WTC11 (cell line): Measurements from ENCODE around the gene BMPR1B.

Source experiments
- CBFB ChIP-seq: sonication (generic); formaldehyde crosslinking; IDR thresholded peaks from 2 replicates; pipeline ENCODE4 v1.8.1; 2022; ENCODE audit warnings: mild to moderate bottlenecking, low read depth, missing genetic modification reagents
- CREB1 ChIP-seq: sonication (generic); formaldehyde crosslinking; IDR thresholded peaks from 2 replicates; pipeline ENCODE4 v1.8.0; 2023; ENCODE audit warnings: mild to moderate bottlenecking, missing genetic modification reagents
- CTCF ChIP-seq: fragments of 200-600 bp; IDR thresholded peaks from 2 replicates; pipeline ENCODE4 v1.8.0; 2022; ENCODE audit warnings: antibody characterized with exemption
- ESRRA ChIP-seq: sonication (generic); formaldehyde crosslinking; IDR thresholded peaks from 2 replicates; pipeline ENCODE4 v1.8.1; 2022; ENCODE audit warnings: mild to moderate bottlenecking, missing genetic modification reagents, borderline replicate concordance
- OVOL2 ChIP-seq: fragments of 250-450 bp; sonication (Bioruptor Pico); IDR thresholded peaks from 2 replicates; pipeline ENCODE4 v1.9.0; 2021; ENCODE audit warnings: mild to moderate bottlenecking, borderline replicate concordance
- TEAD4 ChIP-seq: sonication (generic); formaldehyde crosslinking; IDR thresholded peaks from 2 replicates; pipeline ENCODE4 v1.8.0; 2022; ENCODE audit warnings: mild to moderate bottlenecking, missing genetic modification reagents
- TF ChIP-seq, protein P1 (sequence below): sonication (generic); formaldehyde crosslinking; IDR thresholded peaks from 2 replicates; pipeline ENCODE4 v1.8.0; 2023; ENCODE audit warnings: mild to moderate bottlenecking, missing genetic modification reagents
- TF ChIP-seq, protein P2 (sequence below): sonication (generic); formaldehyde crosslinking; IDR thresholded peaks from 2 replicates; pipeline ENCODE4 v1.8.0; 2022; ENCODE audit warnings: missing genetic modification reagents
- TF ChIP-seq, protein P3 (sequence below): sonication (generic); formaldehyde crosslinking; conservative IDR thresholded peaks from 2 replicates; pipeline ENCODE4 v1.8.1; 2023; ENCODE audit warnings: mild to moderate bottlenecking, low read depth, missing genetic modification reagents, moderate library complexity

DNA sequence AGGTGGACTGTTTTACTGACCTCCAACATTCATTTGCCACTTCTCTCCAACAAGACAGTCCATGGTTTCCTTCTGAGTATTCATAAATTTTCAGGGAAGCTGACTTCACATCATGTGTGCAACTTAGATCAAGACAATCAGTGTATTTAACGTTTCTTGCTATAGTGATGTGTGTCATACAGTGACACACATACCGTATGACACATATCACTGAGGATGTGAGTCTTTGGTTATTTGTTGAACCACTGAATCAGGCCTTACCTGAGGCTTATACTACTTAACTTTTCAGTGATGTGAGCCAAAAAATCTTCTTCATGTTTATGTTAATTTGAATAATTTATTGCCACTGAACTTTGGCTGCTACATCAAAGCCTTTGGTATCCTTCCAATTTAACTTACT, 166.8 kb downstream of the BMPR1B start:
- TF ChIP-seq ESRRA (CRISPR knock-in tag) (no peak), CTCF (no peak), CREB1 (no peak), OVOL2 (CRISPR knock-in tag) (no peak), CBFB (CRISPR knock-in tag) (no peak), TEAD4 (CRISPR knock-in tag) (no peak)
- TF ChIP-seq, protein P1, sequence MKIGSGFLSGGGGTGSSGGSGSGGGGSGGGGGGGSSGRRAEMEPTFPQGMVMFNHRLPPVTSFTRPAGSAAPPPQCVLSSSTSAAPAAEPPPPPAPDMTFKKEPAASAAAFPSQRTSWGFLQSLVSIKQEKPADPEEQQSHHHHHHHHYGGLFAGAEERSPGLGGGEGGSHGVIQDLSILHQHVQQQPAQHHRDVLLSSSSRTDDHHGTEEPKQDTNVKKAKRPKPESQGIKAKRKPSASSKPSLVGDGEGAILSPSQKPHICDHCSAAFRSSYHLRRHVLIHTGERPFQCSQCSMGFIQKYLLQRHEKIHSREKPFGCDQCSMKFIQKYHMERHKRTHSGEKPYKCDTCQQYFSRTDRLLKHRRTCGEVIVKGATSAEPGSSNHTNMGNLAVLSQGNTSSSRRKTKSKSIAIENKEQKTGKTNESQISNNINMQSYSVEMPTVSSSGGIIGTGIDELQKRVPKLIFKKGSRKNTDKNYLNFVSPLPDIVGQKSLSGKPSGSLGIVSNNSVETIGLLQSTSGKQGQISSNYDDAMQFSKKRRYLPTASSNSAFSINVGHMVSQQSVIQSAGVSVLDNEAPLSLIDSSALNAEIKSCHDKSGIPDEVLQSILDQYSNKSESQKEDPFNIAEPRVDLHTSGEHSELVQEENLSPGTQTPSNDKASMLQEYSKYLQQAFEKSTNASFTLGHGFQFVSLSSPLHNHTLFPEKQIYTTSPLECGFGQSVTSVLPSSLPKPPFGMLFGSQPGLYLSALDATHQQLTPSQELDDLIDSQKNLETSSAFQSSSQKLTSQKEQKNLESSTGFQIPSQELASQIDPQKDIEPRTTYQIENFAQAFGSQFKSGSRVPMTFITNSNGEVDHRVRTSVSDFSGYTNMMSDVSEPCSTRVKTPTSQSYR (CRISPR knock-in tag) = no peak
- TF ChIP-seq, protein P2, sequence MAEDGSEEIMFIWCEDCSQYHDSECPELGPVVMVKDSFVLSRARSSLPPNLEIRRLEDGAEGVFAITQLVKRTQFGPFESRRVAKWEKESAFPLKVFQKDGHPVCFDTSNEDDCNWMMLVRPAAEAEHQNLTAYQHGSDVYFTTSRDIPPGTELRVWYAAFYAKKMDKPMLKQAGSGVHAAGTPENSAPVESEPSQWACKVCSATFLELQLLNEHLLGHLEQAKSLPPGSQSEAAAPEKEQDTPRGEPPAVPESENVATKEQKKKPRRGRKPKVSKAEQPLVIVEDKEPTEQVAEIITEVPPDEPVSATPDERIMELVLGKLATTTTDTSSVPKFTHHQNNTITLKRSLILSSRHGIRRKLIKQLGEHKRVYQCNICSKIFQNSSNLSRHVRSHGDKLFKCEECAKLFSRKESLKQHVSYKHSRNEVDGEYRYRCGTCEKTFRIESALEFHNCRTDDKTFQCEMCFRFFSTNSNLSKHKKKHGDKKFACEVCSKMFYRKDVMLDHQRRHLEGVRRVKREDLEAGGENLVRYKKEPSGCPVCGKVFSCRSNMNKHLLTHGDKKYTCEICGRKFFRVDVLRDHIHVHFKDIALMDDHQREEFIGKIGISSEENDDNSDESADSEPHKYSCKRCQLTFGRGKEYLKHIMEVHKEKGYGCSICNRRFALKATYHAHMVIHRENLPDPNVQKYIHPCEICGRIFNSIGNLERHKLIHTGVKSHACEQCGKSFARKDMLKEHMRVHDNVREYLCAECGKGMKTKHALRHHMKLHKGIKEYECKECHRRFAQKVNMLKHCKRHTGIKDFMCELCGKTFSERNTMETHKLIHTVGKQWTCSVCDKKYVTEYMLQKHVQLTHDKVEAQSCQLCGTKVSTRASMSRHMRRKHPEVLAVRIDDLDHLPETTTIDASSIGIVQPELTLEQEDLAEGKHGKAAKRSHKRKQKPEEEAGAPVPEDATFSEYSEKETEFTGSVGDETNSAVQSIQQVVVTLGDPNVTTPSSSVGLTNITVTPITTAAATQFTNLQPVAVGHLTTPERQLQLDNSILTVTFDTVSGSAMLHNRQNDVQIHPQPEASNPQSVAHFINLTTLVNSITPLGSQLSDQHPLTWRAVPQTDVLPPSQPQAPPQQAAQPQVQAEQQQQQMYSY (CRISPR knock-in tag) = no peak
- TF ChIP-seq, protein P3, sequence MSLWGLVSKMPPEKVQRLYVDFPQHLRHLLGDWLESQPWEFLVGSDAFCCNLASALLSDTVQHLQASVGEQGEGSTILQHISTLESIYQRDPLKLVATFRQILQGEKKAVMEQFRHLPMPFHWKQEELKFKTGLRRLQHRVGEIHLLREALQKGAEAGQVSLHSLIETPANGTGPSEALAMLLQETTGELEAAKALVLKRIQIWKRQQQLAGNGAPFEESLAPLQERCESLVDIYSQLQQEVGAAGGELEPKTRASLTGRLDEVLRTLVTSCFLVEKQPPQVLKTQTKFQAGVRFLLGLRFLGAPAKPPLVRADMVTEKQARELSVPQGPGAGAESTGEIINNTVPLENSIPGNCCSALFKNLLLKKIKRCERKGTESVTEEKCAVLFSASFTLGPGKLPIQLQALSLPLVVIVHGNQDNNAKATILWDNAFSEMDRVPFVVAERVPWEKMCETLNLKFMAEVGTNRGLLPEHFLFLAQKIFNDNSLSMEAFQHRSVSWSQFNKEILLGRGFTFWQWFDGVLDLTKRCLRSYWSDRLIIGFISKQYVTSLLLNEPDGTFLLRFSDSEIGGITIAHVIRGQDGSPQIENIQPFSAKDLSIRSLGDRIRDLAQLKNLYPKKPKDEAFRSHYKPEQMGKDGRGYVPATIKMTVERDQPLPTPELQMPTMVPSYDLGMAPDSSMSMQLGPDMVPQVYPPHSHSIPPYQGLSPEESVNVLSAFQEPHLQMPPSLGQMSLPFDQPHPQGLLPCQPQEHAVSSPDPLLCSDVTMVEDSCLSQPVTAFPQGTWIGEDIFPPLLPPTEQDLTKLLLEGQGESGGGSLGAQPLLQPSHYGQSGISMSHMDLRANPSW = no peak
